ENCODE results near the gene PLEKHM2.
"Not testable (repeated sequence)": the region's sequence is repeated elsewhere in the genome, so short reads cannot be mapped to it uniquely, and the experiment has no call there.

Gene PLEKHM2

DNA sequence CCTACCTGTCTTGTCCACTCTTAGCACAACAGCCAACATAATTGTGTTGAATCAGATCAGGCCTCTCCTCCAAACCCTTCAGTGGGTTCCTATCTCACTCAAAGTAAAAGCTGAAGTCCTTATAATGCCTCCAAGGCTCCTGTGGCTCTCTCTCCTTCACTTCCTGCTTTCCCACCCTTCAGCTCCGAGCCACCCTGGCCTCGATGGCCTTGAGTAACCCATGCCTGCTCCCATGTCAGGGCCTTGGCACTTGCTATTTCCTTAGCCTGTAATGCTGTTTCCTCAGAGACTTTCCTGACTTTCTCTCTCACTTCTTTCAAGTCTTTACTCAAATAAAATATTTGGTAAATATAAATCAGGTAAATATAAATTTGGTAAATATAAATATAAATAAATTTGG lies 8.1 kb upstream of the PLEKHM2 start:
- DNase-seq (ENCODE audit: low read depth in 2 of 2) = no peak

GRCh38 chr1:15676688-15677661 lies 7.1 kb upstream of the PLEKHM2 start:
- DNase-seq (ENCODE audit: low read depth in 2 of 2) = no peak

DNA sequence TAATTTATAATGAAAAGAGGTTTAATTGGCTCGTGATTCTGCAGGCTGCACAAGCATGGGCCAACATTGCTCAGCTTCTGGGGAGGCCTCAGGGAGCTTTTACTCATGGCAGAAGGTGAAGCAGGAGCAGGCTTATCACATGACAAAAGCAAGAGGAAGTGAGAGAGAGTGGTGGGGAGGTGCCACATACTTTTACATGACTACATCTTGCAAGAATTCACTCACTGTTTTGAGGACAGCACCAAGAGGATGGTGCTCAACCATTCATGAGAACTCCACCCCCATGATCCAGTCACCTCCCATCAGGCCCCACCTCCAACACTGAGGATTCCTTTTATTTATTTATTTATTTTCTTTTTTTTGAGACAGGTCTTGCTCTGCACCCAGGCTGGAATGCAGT lies 5.5 kb upstream of the PLEKHM2 start:
- no peak for DNase-seq (ENCODE audit: low read depth in 2 of 2)

DNA sequence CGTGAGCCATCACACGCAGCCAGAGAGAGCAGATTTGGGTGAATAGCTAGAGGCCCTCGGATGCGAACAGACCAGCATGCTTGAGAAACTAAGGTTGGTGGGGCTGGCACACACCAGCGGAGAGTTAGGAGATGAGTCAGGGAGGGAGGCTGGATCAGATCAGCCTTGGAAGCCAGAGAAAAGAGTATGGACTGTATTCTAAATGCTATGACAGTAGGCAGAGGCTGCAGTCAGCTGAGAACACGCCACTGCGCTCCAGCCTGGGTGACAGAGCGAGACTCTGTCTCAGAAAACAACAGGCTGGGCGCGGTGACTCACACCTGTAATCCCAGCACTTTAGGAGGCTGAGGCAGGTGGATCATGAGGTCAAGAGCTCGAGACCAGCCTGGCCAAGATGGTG lies 4.0 kb upstream of the PLEKHM2 start:
- DNase-seq (ENCODE audit: low read depth in 2 of 2) = no peak

DNA sequence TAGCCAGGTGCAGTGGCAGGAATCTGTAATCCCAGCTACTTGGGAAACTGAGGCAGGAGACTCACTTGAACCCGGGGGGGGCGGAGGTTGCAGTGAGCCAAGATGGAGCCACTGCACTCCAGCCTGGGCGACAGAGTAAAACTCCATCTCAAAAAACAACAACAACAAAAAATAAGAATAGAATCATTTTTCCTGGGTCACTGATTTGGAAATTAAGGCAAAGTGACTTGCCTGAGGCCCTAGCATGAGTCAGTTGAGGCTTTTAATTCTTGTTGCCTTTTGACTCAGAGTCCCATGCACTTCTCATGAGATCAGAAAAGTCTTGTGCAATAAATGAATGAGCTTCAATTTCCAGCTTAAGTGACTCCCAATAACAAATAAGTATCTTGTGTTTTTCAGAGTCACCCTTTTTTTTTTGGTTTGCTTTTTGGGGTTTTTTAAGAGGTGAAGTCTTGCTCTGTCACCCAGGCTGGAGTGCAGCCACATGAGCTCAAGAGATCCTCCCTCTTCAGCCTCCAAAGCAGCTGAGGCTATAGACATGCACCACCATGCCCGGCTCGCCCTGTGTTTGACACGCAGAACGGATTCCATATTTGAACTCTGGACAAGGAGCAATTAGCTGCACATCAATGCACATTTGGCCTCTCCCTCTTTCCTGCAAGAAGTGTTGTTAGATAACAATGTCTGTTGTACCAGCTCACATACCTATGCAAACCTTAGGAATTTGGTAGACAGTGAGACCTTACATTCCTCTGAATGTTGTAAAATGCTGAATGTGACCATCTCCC lies 3.4 kb upstream of the PLEKHM2 start:
- no peak for DNase-seq (ENCODE audit: low read depth in 2 of 2)

- DNase-seq (ENCODE audit: low read depth in 2 of 2) = no peak
These were observed 2.5 kb upstream of the PLEKHM2 start for GRCh38 chr1:15681349-15682292.

DNA sequence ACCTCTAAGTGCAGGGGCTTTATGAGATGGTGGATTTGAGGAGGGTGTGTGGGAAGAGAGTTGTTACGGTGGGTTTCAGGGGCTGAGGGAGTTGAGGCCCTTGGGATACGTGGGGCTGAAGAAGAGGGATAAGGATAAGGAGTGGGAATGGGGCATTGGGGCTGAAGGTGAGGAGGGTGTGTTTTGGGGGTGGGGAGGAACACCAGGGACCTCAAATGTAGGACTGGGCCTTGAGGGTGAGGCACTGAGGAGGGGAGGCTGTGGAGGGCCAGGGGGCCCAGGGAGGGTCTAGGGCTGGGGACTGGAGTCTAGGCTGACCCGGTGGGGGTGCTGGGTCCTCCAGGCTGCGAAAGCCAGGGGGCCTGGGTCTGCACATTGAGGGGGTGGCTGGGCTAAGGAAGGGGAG lies 1.2 kb upstream of the PLEKHM2 start:
- DNase-seq (ENCODE audit: low read depth in 2 of 2) = no peak

- DNase-seq (ENCODE audit: low read depth in 2 of 2) = no peak
These were observed 628 bp upstream of the PLEKHM2 start for GRCh38 chr1:15683345-15684039.

- peak in 1 of 2 experiments; percentile 24 for DNase-seq (ENCODE audit: low read depth in 2 of 2)
These were observed 560 bp downstream of the PLEKHM2 start for GRCh38 chr1:15684468-15685291.

DNA sequence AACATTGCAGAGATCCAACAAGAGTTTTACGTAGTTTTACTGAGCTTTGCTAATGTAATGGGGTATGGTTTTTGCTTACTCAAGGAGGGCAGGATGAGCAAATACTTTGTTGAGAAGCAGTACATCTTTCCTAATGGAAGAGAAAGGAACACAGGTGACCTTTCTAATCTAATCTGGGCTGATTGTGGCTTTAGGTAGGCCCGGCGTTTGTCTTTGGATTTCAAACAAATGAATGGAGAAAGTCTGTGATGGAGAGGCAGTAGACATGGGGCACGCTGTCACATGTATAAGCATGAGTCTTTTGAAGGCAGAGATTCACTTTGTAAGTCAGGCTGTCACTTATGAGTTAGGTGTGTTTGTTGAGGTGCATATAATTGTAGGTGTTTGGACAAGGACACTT lies 1.7 kb downstream of the PLEKHM2 start:
- no peak for DNase-seq (ENCODE audit: low read depth in 2 of 2)

GRCh38 chr1:15687446-15687845 lies 3.3 kb downstream of the PLEKHM2 start:
- no peak for DNase-seq (ENCODE audit: low read depth in 2 of 2)

DNA sequence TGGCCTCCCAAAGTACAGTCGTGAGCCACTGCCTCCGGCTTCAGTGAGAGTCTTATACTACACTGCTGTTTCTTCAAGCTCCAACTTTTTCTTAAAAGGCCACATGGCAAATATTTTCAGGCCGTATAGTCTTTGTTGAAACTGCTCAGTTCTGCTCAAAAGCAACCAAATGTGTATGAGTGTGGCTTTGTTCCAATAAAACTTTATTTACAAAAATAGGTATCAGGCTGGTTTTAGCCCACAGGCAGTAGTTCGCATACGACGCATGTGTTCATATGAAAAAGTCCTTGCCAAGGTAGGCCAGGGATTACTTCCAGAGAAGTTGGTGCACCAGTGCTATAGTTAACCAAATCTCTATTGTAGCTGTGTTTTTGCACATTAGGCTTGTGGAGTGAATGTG lies 6.2 kb downstream of the PLEKHM2 start:
- no peak for DNase-seq (ENCODE audit: low read depth in 2 of 2)

- no peak for DNase-seq (ENCODE audit: low read depth in 2 of 2)
These were observed 7.4 kb downstream of the PLEKHM2 start for GRCh38 chr1:15691434-15692032.

DNA sequence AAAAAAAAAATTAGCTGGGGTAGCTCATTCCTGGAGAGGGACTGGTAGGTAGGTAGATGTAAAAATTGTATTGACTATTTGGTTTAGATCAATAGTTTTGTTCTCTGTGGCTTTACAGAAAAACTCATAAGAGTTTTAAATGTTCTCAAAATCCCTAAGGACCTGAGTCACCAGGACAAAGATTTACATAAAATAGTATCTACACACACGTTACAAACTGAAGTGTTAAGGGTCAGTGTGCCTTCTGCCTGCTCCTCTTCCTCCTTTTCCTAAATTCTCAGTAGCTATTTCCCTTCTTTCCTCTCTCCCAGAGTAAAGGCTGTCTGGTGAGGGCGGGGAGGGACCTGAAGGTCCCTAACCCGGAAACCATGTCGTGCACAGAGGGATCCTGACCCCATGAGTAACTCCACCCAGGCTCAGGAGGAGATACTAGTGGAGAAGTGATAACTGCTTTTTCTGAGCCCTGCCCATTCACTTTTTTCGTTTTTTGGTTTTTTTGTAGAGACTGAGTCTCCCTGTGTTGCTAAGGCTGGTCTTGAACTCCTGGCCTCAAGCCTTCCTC lies 8.1 kb downstream of the PLEKHM2 start:
- DNase-seq (ENCODE audit: low read depth in 2 of 2) = no peak

DNA sequence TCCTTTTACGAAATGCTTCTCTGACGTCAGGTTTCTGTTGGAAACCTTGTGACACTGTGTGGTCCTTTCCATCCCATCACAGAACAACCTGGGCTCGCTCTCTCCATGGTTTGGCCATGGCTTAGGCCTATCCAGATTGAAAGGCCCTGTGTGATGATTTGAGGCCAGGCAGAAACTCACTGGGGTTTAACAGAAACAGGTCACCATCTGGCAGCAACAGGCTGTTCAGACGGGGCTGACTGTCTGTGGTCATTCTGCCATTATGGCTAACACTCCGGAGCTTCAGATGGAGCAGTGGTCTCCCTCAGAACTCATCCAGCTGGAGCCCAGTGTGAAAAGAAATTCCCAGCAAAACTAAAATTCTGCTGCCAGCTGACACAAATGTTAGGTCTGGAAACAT lies 9.3 kb downstream of the PLEKHM2 start:
- no peak for DNase-seq (ENCODE audit: low read depth in 2 of 2)

GRCh38 chr1:15696956-15697521 lies 12.9 kb downstream of the PLEKHM2 start:
- DNase-seq (ENCODE audit: low read depth in 2 of 2) = peak in 1 of 2 experiments; percentile 8

GRCh38 chr1:15698201-15698600 lies 14.1 kb downstream of the PLEKHM2 start:
- no peak for DNase-seq (ENCODE audit: low read depth in 2 of 2)

DNA sequence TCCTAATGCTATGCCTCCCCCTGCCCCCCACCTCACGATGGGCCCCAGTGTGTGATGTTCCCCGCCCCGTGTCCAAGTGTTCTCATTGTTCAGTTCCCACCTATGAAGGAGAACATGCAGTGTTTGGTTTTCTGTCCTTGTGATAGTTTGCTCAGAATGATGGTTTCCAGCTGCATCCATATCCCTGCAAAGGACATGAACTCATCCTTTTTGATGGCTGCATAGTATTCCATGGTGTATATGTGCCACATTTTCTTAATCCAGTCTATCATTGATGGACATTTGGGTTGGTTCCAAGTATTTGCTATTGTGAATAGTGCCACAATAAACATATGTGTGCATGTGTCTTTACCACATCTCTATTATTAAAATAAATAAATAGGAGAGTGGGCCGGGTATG lies 15.2 kb downstream of the PLEKHM2 start:
- DNase-seq (ENCODE audit: low read depth in 2 of 2) = not testable (repeated sequence)

- no peak for DNase-seq (ENCODE audit: low read depth in 2 of 2)
These were observed 16.4 kb downstream of the PLEKHM2 start for GRCh38 chr1:15700508-15700907.

Data from stimulated activated CD4-positive, alpha-beta T cell treated with anti-CD3 and anti-CD28 coated beads, Interleukin-12 subunit alpha, Interleukin-12 subunit beta, amount 100 ng/mL, for 24 hours (primary cell).